Umbilical cord (tissue), 2 donors: ENCODE measurements around the gene TMUB2. TPM values are rescaled to one million over a fixed set of nuclear protein-coding genes. Genes with fewer than 3 reads are reported as not detected.
A peak's percentile ranks its signal among the peaks of the same experiment; 100 is the strongest.
"Not testable (repeated sequence)": the region's sequence is repeated elsewhere in the genome, so short reads cannot be mapped to it uniquely, and the experiment has no call there.

Experiments used
- DNase-seq: peaks from one replicate; pipeline ENCODE4 v3.0.0-alpha.2; 2015; ENCODE audit warnings: low spot score
- total RNA-seq: library from RNA; depleted of rRNA; stranded (reverse); fragments of >200 nt; gene quantifications from one replicate; pipeline ENCODE4 v1.2.3, GENCODE V29; 2014; ENCODE audit warnings: low replicate concordance; ENCODE audit not compliant: insufficient read depth

The TMUB2 gene
- total RNA-seq = 24.6 TPM

DNA sequence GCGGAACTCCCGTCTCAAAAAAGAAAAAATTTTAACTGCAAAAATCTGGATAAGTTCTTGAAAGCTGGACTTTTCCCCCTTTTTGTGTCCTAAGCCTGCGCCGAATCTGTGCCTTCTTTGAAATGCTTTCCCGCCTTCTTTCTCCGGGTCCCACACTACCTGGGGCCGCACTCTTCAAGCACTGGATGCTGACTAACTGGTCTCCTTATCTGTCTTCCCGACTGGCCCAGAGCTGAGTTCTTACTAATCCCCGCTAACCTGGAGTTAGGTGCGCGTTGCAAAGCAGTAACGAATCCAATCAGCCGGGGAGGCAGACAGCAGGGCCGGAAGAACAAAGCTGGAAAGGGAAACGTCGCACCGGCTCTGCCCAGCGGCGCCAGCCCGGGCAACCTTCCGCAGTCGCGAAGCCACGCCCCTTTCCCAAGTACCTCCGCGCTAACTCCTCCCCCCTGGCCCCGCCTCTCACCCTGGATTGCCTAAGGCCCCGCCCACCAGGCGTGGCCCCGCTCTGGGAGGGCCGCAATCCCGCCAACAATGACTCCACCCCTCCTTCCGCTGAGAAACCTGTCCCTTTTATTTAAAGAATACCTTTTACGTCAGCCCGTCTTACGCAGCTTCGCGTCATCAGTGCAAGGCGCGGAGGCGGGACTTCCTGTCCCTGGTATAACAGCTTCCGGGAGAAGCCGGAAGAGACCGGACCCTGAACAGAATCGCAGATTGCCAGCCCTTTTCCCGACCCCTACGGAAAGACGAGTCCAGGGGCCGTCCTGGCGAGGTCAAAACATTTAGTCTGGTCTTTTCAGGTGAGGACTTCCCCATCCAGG is at the start of gene TMUB2:
Gene TMUB2 (plus strand): TSS at position 666 of the 824 bp plus-strand sequence. CDS start 737 bp downstream, outside the sequence.
- DNase-seq = peak; percentile 99

DNA sequence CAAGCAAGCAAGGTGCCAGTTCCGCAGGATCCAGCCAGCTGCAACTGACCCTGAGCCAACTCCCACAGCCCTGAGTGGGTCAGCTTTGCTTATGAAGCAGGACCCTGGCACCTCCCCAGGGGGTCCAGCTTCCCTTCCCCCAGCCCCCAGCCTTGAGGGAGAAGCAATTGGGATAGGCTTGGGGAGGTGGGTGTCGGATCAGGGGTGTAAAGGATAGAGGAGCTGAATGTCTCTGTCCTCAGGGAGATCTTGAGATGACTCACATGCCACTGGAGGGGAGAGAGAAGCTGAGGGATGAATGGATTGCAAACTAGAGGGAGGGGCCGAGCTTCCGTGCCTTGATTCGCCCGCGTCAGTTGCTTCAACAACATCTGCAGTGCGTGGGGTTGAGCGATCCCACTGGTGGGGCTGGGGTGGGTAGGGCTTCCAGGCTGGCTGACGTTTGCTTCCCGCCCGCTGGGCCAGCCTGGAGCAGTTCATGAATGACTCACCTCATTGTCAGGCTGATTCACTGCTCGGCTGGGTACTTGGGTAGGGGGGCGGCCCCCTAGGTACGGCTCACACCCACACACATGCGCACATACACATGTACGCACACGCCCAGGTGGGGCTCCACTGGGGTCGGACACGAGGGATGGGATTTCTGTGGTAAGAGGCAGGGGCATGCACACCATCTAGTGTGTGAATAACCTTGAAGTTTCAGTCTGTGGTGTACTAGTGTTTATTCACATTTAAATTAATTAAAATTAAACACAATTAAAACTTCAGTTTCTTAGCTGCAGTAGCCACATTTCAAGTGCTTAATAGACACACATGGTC is 48.7 kb upstream of the TMUB2 start:
- peak; percentile 98 for DNase-seq

DNA sequence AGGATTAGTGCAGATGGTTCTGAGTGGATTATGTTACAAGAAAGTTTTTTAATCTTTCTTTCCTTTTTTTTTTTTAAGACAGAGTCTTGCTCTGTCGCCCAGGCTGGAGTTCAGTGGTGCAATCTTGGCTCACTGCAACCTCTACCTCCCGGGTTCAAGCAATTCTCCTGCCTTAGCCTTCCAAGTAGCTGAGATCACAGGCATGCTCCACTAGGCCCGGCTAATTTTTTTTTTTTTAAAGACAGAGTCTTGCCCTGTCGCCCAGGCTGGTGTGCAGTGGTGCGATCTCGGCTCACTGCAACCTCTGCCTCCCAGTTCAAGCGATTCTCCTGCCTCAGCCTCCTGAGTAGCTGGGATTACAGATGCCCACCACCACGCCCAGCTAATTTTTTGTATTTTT is 42.9 kb upstream of the TMUB2 start:
- DNase-seq = not testable (repeated sequence)

DNA sequence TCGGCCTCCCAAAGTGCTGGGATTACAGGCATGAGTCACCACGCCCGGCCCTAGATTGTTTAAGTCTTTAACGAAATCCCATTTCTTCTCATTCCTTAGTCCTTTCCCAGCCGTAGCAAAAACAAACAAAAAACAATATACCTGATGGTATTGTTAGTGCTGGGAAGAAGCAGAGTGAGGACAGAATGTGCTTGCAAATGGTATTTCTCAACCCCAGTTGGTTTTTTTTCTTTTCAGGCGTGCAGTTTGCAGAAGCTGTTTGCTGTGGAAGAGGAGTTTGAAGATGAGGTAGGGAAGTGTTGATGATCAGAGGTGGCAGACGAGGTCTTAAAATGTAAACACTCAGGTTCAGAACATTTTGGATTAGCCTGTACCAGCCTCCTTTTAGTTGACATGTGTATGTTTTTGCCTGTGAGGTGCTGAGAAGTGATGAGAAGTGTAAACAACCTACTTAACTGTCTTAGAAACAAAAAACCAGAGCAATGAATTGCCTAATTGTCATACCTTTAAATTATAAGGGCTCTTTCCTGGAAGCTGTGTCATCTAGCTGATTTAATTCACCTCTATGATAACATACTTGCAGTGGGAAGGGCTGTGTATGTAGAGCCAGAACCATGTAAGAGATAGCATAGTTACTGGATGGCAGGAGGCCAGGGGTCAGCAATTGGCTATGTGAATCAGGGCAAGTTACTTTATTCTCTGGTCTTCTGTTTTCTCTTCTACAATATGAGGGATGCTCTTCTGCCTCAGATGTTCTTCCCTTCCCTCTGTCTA is 41.6 kb upstream of the TMUB2 start:
- DNase-seq = no peak

DNA sequence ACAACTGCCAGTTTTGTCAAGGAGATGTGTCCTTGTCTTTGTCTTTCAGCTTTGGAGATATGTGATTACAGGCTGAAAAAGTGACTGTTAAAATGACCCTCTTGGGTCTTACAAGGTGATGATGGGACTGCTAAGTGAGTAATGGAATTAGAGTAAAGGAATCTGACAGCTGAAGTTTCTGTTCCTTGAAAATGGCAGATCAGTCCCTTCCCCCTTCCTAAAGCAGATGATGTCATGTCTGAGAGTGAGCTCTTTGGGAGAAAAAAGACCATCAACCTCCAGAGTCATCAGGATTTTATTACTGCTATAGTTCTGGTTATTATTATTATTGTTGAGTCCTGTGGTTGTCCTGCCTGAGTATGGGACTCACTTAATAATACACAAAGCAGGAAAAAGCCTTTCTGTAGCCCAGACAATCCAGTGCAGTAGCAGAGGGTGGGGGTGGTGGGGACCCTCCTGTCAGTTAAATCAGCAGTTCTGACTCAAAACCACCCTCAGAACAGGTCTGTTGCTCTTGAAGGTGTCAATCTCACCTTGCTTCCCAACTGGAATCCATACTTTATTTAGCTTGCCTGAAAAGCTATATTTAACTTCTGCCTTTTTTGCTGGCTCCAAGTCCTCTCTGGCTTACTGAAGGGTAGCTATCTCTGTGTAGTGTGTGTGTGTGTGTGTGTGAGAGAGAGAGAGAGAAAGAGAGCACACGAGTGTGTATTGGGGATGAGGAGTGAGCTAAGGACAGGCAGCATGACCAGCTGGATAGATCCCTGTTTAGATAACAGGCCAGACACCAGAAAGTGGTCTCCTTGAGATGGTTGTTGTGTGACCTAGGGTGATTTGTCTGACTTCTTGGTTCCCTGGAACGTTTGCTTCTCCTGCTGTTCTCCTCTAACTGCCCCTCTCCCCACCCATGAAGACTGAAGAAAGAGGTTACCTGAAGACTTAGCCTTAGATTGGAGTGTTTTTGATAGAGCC is 40.1 kb upstream of the TMUB2 start:
- DNase-seq = no peak

DNA sequence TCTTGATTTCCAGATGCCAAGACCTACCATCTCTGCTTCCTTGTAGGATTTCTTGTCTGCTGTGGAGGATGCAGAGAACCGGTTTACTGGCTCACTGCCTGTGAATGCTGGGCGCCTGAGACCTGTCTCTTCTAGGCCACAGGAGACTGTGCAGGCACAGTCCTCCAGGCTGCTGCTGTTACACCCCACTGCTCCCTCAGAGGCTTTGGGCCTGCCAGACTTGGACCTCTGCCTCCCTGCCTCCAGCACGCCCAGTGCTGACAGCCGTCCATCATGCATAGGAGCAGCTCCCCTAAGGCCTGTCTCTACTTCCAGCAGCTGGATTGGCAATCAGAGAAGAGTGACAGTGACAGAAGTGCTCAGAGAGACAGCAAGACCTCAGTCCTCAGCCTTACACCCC is 39.0 kb upstream of the TMUB2 start:
- no peak for DNase-seq

DNA sequence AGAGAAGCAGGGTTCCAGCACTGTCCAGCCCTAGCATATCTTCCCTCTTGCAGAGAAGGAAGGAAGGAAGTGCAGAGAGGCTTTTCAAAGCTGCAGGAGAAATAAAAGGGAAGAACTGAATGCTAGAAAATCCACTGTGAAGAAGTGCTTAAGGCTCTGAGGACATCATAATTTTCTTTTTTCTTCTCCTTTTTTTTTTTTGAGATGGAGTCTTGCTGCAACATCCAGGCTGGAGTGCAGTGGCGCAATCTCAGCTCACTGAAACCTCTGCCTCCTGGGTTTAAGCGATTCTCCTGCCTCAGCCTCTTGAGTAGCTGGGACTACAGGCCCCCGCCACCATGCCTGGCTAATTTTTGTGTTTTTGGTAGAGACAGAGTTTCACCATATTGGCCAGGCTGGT is 37.7 kb upstream of the TMUB2 start:
- not testable (repeated sequence) for DNase-seq

DNA sequence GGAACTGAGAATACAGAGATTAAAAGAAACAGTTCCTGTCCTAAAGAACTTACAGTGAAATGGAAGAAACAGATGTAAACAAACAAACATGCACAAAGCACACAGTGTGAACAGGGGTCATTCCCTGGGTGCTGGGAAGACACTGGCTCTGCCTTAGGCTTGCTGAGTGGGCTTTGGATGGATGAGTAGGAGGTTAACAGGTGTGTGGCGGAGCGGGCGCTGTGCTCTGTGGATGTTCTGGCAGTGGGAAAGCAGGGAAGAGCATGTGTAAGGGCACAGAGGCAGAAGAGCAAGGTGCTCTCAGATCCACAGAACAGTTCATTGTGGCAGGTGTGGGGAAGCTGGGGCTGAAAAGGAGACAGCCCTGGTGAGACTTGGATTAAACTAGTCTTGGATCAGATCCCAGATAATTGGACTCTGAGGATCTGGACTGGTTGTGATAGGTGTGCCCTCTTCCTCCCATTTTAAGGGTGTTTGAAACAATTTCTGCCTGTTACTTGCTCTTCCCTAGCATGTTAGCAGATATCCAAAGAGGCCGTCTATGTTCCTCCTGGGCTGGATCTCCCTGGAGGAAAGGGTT is 36.9 kb upstream of the TMUB2 start:
- no peak for DNase-seq

DNA sequence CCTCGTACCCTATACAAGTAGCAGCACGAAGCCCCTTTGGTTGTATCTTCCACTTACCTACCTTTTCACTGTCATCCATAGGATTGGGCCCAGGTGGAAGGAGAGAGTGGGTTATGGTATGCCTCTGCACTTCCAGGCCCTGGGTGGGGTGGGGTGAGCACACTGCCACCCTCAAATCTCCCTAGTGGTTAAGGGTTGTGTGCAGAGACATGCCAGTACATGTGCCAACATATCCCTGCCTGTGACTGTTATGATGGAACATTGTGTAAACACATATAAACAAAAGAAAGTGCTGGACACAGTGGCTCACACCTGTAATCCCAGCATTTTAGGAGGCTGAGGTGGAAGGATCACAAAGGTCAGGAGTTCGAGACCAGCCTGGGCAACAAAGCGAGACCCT is 33.9 kb upstream of the TMUB2 start:
- DNase-seq = no peak

DNA sequence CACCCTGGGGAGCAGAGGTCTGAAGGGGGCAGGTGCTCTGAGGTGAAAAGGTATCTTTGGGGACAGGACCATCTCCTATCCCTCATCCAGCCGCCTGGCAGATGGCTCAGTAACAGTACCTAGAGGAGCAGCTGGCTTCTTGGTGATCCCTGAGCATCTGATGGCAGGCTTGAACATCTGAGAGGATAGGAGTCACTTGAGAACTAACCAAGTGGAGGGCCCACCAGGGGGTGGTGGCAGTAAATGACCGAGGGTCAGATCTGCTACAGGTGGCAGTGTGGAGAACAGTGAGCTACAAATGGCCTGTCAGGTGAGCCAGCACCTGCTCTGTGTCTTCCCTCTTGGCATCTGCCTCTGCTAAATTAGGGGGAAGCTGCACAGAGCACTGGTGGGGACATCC is 31.3 kb upstream of the TMUB2 start:
- DNase-seq = no peak

DNA sequence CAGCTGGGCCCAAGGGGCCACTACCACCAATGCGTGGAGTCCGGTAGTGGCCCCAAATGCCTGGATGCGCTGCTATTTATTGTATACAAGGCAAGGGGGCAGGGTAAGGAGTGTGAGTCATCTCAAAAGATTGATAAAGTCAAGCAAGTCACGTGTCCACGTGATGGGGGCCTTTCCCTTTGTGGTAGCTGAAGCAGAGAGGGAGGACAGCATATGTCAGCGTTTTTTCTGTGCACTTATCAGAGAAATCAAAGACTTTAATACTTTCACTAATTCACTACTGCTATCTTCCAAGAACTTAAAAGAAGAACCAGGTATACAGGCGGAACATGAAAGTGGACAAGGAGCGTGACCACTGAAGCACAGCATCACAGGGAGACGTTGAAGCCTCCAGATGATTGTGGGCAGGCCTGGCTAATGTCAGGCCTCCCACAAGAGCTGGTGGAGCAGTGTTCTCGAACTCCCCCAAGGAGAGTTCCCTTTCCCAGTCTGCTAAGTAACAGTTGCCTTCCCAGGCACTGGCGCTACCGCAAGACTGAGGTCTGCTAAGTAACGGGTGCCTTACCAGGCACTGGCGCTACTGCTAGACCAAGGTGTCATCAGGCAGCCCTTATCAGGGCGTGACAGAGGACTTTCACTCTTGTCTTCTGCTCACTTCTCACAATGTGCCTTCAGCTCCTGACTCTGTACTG is 27.1 kb upstream of the TMUB2 start:
- peak; percentile 47 for DNase-seq

DNA sequence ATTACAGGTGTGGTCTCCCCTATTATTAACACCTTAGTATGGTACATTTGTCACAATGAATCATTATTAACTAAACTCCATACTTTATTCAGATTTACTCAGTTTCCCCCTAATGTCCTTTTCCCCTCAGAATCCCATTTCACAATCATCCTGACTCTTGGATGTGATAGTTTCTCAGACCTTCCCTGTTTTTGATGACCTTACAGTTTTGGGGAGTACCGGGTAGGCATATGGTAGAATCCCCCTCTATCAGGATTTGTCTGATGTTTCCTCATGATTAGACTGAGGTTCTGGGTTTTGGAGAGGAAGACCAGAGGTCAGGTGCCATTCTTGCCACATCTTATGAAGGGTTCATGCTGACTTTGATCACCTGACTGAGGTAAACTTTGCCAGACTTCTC is 22.3 kb upstream of the TMUB2 start:
- DNase-seq = no peak

DNA sequence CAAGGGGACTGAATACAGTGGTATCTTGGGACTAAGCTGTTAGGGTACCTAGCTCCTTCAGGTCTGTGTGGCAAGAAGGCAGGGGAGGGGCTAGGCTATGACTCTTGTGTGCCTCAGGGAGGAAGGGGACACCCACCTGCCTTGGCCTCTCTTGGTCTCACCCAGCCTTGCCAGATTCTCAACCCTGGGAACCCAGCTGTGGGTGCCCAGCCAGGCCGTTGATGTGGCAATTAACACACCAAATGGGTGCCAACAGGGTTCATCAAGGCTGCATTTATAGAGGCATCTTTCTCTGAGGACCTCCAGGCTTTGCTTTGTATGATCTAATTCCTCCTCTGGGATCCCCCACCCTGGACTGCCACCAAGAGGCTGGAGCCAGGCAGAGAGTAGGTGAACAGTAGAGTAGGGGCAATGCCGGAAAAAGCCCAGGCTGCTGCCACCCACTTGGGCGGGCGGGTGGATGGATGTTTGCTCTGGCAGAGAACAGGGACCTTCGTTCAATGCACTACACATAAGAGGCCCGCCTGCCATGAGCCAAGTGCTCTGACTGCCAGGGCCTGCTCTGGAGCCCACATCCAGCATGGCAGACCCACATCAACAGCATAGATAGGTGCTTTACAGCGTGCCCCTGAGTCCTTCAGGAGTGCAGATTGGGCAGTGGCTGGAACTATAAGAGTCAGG is 19.5 kb upstream of the TMUB2 start:
- no peak for DNase-seq

DNA sequence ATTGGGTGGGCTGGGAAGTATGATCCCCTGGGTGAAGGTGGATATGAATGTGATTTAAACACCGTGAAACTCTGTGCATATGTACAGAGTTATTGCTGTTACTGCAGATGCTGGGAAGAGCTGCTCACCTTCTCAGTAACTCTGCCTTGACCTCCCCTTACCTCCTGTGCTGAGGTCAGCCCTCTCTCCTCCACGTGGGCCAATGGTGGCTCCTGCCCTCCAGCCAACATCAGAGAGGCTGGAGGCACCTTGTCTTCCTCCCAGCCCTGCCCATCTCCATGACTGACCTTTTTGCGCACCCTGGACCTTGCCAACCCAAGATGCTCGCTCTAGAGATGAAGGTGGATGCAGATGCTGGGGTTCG is 16.7 kb upstream of the TMUB2 start:
- DNase-seq = no peak

DNA sequence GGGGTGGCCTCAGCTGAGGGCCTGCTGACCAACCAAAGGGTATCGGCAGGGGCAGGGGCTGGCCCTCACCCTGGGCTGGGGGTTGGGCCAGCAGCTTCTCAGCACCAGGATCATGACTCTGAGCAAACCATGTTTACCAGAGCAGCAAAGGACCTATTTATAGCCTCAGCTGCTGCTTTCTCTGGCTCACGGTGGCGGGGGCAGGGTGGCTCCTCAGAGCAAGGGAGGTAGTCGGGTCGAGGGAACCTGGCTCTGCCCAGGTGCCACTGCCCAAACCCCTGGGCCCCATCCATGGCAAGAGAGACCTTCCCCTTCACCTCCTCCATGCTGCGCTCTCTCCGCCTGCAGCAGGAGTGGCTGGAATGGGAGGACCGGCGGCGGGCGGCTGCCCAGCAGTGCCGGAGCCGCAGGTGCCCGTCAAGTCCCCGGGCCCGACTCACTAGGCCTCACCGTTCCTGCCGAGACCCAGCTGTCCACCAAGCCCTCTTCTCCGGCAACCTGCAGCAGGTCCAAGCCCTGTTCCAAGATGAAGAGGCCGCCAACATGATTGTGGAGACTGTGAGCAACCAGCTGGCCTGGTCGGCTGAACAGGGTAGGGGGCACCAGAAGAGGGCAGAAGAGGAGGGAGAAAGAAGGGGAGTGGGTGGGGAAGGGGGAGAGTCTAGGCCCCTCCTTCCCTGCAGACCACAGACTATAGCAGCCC is 16.1 kb upstream of the TMUB2 start, which contains the start of gene ASB16:
Gene ASB16 (plus strand): TSS at position 206 of the 703 bp plus-strand sequence. CDS start 86 bp downstream, at position 292.
- peak; percentile 52 for DNase-seq

DNA sequence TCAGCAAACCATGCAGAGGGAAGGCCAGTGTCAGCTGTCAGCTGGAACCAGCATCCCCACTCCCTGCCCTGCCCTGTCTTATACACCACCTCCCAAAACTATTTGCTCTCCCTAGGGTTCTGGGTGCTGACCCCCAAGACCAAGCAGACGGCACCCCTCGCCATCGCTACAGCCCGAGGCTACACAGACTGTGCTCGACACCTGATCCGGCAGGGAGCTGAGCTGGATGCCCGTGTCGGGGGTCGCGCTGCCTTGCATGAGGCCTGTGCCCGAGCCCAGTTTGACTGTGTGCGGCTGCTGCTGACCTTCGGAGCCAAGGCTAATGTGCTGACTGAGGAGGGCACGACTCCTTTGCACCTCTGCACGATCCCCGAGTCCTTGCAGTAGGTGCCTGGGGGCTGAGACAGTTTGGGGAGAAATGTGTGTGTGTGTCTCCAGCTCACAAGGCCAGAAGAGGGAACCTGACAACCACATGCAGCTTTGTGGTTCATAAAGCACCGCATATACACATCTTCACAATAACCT is 14.8 kb upstream of the TMUB2 start:
- no peak for DNase-seq

DNA sequence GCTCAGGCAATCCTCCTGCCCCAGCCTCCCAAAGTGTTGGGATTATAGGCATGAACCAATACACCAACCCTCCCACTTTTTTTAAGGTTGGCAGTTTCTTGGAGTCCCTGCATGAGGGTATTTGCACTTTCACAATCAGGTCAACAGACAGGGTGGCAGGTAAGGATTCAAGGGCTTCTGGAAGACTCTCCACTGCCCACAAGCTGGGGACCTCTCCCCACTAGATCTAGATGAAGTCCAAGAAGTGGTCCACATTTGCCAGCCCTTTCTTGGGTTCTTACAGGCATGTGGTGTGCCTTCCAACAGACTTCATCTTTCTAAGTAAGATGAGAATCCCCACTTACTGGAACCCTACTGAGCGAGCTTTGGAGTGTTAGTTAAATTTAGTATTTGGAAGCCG is 12.3 kb upstream of the TMUB2 start:
- DNase-seq = no peak

DNA sequence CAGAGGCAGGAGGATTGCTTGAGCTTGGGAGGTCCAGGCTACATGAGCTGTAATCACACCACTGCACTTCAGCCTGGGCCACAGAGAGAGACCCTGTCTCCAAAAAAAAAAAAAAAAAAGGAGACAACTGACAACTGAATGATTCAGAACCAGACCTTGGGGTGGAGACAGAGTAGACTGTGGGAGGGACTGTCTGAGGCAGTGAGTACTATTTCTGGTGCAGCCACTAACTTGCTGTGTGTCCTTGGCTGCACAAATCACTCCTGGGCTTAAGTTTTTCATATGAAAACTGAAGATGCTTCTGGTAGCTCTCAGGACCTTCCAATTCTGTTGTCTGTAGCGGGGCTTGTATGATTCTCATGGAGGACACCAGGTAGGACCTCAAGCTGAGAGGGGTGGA is 10.5 kb upstream of the TMUB2 start:
- no peak for DNase-seq
